Astrocyte (in vitro differentiated cells and primary cell): ENCODE data around the gene MYH10.

ENCODE experiments used
- EZH2 ChIP-seq: IDR thresholded peaks from 2 replicates; pipeline ENCODE4 v1.6.1; 2012; ENCODE audit warnings: mild to moderate bottlenecking, low read length, inconsistent platforms; ENCODE audit not compliant: insufficient read depth
- TF ChIP-seq, protein P1 (sequence below): IDR thresholded peaks from 2 replicates; pipeline ENCODE4 v1.5.1; 2011; ENCODE audit warnings: low read depth, mild to moderate bottlenecking, inconsistent platforms, low read length, moderate library complexity; ENCODE audit not compliant: insufficient read depth

DNA sequence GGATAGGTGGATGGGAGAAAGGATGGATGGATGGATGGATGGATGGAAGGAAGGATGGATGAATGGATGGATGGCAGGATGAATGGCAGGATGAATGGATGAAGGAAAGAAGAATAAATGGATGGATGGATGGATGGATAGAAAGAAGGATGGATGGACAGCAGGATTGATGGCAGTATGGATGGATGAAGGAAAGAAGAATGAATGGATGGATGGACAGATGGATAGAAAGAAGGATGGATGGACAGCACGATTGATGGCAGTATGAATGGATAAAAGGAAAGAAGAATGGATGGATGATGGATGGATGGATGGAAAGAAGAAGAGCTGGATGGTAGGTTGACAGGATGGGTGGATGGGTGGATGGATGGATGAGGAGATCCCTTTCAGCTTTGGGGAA, 9.2 kb upstream of the MYH10 start:
- TF ChIP-seq, protein P1, sequence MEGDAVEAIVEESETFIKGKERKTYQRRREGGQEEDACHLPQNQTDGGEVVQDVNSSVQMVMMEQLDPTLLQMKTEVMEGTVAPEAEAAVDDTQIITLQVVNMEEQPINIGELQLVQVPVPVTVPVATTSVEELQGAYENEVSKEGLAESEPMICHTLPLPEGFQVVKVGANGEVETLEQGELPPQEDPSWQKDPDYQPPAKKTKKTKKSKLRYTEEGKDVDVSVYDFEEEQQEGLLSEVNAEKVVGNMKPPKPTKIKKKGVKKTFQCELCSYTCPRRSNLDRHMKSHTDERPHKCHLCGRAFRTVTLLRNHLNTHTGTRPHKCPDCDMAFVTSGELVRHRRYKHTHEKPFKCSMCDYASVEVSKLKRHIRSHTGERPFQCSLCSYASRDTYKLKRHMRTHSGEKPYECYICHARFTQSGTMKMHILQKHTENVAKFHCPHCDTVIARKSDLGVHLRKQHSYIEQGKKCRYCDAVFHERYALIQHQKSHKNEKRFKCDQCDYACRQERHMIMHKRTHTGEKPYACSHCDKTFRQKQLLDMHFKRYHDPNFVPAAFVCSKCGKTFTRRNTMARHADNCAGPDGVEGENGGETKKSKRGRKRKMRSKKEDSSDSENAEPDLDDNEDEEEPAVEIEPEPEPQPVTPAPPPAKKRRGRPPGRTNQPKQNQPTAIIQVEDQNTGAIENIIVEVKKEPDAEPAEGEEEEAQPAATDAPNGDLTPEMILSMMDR, result no peak
- TF ChIP-seq EZH2, result no peak
